Activated naive CD4-positive, alpha-beta T cell treated with anti-CD3 and anti-CD28 coated beads, Interleukin-2, amount 50 U/mL, for 16 hours (primary cell): ENCODE results near the gene OPCML.

Experiments used
- DNase-seq: peaks from one replicate; pipeline ENCODE4 v3.0.0-alpha.2; 2020

The OPCML gene

DNA sequence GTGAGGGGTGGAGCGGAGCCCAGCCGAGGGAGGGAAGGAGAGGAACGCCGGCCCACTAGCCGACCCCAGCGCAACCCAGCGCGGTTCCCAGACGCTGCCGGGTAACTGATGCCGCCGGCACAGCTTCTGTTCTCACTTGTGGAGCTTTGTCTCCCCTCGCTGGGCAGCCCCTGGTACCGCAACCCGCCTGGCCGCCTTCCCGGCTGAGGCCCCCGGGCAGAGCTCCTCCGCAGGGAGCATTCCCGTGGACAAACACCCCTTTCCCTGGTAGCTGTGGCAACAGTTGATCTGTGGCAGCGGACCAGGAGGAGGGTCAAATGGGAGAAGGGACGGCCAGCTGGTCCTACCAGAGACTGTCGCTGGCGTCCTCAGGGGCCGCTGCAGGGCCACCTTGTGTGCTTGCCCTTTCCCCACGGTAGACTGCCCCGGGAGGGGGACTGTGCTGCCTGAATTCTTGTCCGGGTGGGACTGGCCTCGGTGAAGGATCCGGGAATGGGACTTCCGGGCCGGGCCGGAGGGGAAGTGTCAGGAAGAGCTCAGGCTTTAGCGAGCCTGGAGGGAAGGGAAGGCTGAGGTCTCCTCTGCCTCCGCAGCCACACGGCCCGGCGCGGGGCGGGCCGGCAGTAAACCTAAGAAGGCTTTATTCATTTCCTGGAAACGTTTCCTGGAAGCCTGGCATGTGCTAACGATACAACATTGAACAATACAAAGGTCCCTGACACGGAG, 468.0 kb downstream of the OPCML start:
- DNase-seq: no peak

DNA sequence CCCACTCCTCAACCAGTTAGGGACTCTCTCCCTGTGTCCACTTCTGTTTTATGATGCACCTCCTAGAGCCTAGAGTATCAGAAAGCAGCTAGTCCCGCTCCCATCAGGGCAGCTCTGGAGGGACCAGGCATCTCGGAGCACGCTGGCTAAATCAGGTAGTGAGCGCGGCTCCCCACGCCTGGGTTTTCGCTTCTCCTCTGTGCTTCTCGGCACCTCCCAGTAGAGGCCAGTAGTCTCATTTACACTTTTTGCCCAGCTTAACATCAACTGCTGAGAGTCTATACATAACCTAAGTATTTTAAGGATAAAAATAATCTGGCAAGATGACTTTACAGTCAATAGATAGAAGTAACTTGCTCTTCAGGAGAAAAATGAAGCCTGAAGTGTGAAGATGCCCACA, 473.8 kb downstream of the OPCML start:
- no peak for DNase-seq

GRCh38 chr11:133053124-133053776, 479.1 kb downstream of the OPCML start:
- DNase-seq: no peak

DNA sequence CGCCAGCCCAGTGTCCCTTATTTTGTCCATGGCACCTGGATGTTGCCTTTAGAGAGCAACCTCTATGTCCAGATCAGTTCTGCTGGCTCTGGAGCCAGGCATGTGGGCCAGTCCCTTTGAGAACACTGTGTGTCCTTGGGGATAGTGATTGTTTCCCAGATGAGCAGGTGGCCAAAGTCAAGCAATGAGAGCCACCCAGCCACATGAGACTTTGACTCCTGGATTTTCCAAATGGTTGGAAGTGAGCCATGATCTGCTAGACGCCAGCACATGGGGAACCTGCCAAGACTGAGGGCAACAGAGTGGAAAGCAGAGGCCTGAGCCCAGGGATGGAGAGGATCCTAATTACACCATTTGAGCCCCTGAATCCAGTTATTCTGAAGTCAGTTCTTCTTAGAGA, 479.8 kb downstream of the OPCML start:
- DNase-seq: no peak

- no peak for DNase-seq
Observed at GRCh38 chr11:133049244-133050019, 482.9 kb downstream of the OPCML start.

DNA sequence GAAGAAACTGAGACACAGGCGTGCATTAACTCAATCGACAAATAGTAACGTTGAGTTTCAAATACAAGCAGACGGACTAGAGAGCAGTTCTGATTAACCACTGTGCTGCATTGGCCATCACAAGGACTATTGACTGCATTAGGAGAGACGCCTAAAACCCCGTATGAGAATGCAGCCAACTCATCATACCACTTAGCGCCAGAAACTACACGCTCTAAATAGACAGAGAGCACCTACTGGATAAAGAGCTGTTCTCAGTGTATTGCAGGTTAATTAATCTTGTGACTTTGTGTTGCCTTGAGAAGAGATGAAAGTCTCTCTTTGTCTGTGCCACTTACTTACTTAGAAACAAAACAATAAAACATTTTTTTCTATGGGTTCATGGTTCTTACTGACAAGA, 484.0 kb downstream of the OPCML start:
- DNase-seq: no peak

DNA sequence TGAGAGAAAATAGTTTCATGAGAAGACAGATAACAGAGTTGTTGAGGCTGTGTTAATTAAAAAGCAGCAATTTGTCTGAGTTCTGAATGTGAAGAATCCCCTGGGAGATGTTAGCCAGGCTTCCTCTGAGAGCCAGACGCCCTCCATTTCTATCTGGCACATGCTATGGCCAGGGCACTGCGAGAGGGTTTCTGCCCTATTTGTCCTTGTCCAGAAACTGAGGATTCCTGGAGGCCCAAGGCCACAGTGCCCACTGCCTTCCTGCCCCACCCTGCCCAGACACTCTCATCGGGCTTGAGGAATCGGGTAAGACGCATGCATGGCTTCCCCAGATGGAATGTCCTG, 484.6 kb downstream of the OPCML start:
- DNase-seq: no peak

- DNase-seq: no peak
Observed at GRCh38 chr11:133047036-133047770, 485.1 kb downstream of the OPCML start.

DNA sequence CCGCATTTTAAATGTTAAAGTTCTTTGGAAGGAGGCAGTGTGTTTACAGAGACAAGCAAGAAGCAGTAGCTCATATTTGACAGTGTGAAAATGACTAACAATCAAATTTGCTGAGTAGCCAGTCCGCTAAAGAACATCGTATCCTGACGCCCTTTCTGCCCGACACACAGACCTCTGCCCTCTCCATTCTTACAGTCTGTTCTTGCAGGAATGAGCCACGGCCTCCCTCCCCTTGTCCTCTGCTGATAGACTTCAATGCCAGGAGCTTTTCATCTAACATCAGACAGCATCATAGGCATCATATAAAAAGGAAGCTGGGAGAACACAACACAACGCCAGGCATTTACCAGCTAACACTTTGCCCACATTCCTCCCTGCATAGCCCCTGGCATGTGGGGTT, 486.0 kb downstream of the OPCML start:
- no peak for DNase-seq

- no peak for DNase-seq
Observed at GRCh38 chr11:133041928-133042882, 490.1 kb downstream of the OPCML start.

GRCh38 chr11:133041181-133041580, 491.1 kb downstream of the OPCML start:
- no peak for DNase-seq

GRCh38 chr11:133040289-133040900, 491.9 kb downstream of the OPCML start:
- DNase-seq: no peak

DNA sequence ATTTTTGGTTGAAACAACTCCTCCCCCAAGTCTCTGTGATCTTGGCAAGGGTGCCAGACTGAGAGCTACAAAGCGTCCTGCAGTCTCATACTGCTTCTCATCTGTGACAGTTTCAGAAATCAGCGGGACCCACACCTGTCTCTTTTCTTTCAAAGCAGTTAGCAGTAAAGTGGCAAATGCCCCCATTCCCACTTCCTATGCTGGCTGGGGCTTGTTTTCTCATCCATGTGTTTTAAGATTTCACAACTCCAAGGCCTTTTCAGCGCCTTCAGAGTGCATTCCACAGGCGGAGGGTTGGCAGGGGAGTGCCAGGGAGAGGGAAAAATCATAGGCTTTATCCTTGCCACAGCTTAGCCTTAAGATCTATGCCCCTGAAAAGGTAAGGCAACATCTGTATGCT, 493.5 kb downstream of the OPCML start:
- DNase-seq: no peak

- DNase-seq: no peak
Observed at GRCh38 chr11:133034929-133035328, 497.4 kb downstream of the OPCML start.

DNA sequence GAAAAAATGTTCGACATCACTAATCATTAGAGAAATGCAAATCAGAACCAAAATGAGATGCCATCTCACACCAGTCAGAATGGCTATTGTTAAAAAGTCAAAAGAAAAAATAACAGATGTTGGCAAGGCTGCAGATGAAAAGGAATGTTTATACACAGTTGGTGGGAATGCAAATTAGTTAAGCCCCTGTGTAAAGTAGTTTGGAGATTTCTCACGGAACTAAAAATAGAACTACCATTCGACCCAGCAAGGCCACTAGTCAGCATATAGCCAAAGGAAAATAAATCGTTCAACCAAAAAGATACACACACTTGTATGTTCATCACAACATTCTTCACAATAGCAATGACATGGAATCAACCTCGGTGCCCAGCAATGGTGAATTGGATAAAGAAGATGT, 503.2 kb downstream of the OPCML start:
- DNase-seq: no peak

- DNase-seq: no peak
Observed at GRCh38 chr11:133026952-133027351, 505.3 kb downstream of the OPCML start.

DNA sequence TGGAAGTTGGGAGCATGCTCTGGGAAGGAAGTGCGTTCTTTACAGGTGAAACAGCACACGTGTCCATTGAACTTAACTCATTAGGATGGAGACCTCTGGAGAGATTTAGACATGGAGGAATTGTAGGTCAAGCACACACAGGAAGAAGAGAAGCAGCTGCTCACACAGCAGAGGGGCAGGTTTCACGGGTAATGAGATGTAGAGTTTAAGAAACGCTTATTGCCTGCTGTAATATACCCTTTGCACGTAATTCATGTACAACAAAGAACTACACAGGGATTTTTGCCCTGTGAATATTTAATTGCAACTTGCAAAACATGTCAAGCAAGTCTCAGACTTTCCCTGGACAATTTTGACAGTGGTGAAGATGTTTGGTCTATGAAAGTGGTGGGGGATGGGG, 508.0 kb downstream of the OPCML start:
- no peak for DNase-seq

DNA sequence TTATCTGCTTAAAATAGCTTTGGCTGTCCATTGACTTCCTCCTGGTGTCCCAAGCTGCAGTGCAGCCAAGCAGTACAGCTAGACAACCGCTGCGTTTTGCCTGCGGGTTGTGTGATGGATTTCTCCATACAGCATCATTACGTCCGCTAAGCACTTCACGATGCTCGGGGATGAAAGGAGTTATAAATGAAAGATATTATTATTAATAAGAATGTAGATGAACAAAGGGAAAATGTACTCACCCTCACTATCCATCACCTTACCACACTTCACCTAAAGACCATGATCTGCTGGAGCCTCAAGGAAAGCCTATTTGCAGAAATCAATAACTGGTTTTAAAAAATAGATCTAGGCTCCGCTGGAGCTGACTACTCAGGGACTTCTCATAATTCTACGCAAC, 509.1 kb downstream of the OPCML start:
- DNase-seq: no peak

DNA sequence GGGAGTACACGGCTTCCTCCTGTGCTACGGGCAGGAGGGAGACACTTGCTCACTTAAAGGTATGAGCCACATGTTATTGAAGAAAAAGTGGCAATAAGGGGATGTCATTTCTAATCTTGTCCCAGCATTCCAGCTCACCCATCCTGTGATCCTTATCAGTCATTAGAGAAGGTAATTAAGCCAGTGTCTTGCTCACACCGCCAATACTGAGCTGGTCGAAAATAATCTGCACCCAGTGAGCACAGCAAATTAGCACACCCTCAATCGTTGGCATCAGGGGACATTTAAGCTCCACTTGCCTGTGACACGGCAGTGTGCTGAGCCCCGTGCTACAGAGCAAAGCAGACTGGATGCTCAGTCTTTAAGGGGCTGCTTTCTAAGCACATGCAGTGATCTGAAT, 510.7 kb downstream of the OPCML start:
- DNase-seq: no peak

- DNase-seq: no peak
Observed at GRCh38 chr11:133020372-133020714, 512.0 kb downstream of the OPCML start.

DNA sequence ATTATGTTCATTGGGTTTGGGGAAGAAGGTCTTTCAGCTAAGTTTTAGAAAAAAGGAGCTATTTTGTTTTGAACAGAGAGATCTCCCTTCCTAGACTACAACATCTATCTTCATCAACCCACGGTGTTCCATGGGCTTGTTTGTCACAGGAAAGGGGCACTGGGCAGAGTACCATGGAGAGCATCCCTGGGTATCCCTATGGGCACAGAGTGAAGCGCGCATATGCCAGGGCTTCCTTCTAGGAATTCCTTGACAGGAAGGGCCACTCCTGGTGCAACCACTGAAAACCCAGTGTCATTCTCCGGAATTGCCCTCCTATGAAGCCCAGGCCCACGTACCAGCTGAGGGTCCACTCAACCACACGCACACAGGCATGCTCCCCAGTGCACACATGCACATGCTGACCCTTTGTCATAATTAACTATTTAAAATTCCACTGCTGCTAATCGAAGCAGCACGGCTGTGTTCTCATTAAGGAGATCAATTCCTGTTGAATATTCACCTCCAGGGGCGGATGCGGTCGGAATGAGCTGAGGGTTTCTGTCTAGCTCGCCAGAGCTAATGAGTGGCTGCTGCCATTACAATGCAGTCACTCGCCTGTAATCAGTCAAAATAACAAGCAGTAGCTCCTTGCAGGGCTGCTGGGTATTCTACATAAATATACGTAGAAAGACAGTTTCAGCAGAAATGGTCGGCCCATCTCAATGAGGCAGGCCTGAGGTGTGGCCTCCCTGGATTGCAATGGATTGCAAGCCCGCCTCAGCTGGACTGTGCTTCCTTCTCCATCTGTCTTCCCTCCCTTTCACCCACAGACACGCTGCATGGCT, 512.5 kb downstream of the OPCML start:
- no peak for DNase-seq
